22Rv1 (cell line): Measurements from ENCODE around the gene EID3.
A peak's percentile ranks its signal among the peaks of the same experiment; 100 is the strongest.
"Not testable (repeated sequence)": the region's sequence is repeated elsewhere in the genome, so short reads cannot be mapped to it uniquely, and the experiment has no call there.

Source experiments
- H3K27ac ChIP-seq: fragments of 450-650 bp; 2 replicates; pipeline ENCODE4 v1.5.1; 2017
- CTCF ChIP-seq: fragments of 450-650 bp; IDR thresholded peaks from 2 replicates; pipeline ENCODE4 v1.5.1; 2017; ENCODE audit warnings: mild to moderate bottlenecking
- ZFX ChIP-seq: fragments of 450-650 bp; IDR thresholded peaks from 2 replicates; pipeline ENCODE4 v1.6.1; 2017; ENCODE audit warnings: antibody characterized with exemption, borderline replicate concordance

EID3 gene

GRCh38 chr12:104331376-104331775 is 27.8 kb downstream of the EID3 start:
- TF ChIP-seq ZFX (no peak), CTCF (no peak)
- H3K27ac ChIP-seq: no peak overlapping the region

GRCh38 chr12:104332273-104332672 is 28.7 kb downstream of the EID3 start:
- H3K27ac ChIP-seq: not testable (repeated sequence)

DNA sequence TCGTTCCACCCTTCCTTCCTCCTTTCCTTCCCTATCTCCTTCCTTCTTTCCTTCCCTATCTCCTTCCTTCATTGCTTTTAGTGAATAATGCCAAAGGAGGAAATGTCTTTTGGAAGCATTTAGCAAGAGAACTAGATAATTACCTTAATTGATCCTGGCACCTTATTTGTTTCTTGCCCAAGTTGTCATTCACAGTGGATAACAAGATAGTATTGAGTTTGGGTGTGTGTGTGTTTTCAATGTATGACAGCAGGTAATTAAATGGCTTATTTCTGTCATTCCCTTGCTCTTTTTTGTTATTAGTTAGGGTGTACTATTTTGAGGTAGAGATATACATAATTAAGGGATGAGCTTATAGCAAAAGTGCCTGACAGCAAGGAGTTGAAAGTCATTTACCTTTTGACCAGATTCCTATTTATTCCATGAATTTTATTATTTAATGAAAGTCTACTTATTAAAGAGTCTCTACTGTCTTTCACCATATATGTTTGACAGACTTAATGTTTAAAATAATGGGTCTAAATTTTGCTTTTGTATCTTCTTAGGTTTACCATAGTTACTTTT is 30.2 kb downstream of the EID3 start:
- TF ChIP-seq CTCF: no peak
- TF ChIP-seq ZFX: no peak
- no peak overlapping the region for H3K27ac ChIP-seq

DNA sequence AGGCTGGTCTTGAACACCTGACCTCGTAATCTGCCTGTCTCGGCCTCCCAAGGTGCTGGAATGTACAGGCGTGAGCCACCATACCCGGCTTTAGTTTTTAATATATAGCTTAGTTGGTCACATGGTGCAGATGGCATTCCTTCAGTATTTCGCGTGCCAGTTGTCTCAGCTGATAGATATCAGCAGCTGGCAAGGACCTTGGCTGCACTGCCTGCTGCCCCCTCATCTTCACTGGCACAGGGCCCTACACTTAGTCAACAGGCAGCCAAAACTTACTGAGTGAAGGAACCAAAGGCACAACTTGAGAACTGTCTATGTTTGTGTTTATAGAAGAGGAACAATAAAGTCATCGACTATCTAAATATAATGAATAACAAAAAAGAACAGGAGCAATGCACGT is 31.0 kb downstream of the EID3 start:
- no peak for TF ChIP-seq ZFX
- no peak for TF ChIP-seq CTCF
- H3K27ac ChIP-seq: no peak overlapping the region

- H3K27ac ChIP-seq: no peak overlapping the region
- TF ChIP-seq ZFX (no peak), CTCF (no peak)
Measured at GRCh38 chr12:104336115-104336514, 32.6 kb downstream of the EID3 start.

- TF ChIP-seq ZFX (no peak), CTCF (no peak)
- H3K27ac ChIP-seq: no peak overlapping the region
Measured at GRCh38 chr12:104337030-104337558, 33.6 kb downstream of the EID3 start.

DNA sequence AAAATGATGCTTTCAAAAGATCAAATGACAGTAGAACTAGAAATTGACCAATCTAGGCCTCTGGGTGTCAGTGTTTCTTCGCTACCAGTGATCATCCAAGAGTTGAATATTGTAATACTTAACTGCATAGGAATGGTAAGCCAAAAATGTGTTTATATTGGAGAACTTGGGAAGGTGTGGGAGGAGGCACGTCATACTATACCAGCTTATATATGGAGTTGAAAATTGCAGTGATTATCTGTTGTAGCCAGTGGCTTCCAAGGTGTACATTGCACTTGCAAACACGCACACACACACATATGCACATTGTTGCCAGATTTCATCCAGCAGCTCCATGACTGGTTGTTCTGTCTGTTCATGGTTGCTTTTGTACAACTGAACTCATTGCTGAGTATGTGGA is 36.1 kb downstream of the EID3 start:
- H3K27ac ChIP-seq: no peak overlapping the region
- TF ChIP-seq CTCF (peak; percentile 12; the same call in 1 of the 2 replicates), ZFX (no peak)

GRCh38 chr12:104340177-104340576 is 36.6 kb downstream of the EID3 start:
- H3K27ac ChIP-seq: no peak overlapping the region
- no peak for TF ChIP-seq ZFX
